ENCODE measurements around the gene PSKH1.

The PSKH1 gene

GRCh38 chr16:67942510-67943255 lies 49.6 kb downstream of the PSKH1 start:
- DNase-seq: no peak

- DNase-seq: no peak
These were observed 50.2 kb downstream of the PSKH1 start for GRCh38 chr16:67943256-67943618.

GRCh38 chr16:67943619-67944504 lies 50.8 kb downstream of the PSKH1 start, which contains the start of gene LCAT:
LCAT (minus strand) TSS chr16:67944120; CDS start chr16:67944101, 19 bp downstream.
- DNase-seq: no peak

GRCh38 chr16:67944690-67945391 lies 51.8 kb downstream of the PSKH1 start:
- DNase-seq: no peak

GRCh38 chr16:67945392-67945933 lies 52.4 kb downstream of the PSKH1 start:
- no peak for DNase-seq

GRCh38 chr16:67946128-67946569 lies 53.1 kb downstream of the PSKH1 start:
- DNase-seq: no peak

- DNase-seq: no peak
These were observed 54.0 kb downstream of the PSKH1 start for GRCh38 chr16:67946966-67947558.

- no peak for DNase-seq
These were observed 55.0 kb downstream of the PSKH1 start for GRCh38 chr16:67948015-67948414.

GRCh38 chr16:67949645-67950044 lies 56.6 kb downstream of the PSKH1 start:
- no peak for DNase-seq

- no peak for DNase-seq
These were observed 57.3 kb downstream of the PSKH1 start for GRCh38 chr16:67950335-67950843.

- no peak for DNase-seq
These were observed 58.4 kb downstream of the PSKH1 start for GRCh38 chr16:67951485-67951884.

GRCh38 chr16:67953641-67954375 lies 60.8 kb downstream of the PSKH1 start:
- no peak for DNase-seq

- DNase-seq: no peak
These were observed 61.6 kb downstream of the PSKH1 start for GRCh38 chr16:67954421-67955196.

GRCh38 chr16:67957622-67958021 lies 64.6 kb downstream of the PSKH1 start:
- DNase-seq: no peak

- DNase-seq: no peak
These were observed 66.7 kb downstream of the PSKH1 start for GRCh38 chr16:67959536-67960329.

GRCh38 chr16:67961551-67961957 lies 68.5 kb downstream of the PSKH1 start:
- no peak for DNase-seq

- DNase-seq: no peak
These were observed 69.1 kb downstream of the PSKH1 start for GRCh38 chr16:67962135-67962534.

- no peak for DNase-seq
These were observed 70.2 kb downstream of the PSKH1 start for GRCh38 chr16:67963292-67963661.

GRCh38 chr16:67963662-67964321 lies 70.7 kb downstream of the PSKH1 start:
- no peak for DNase-seq

Data from activated gamma-delta T cell (primary cell).